Measurements from ENCODE around the gene TNFSF10. TPM values are rescaled to one million over a fixed set of nuclear protein-coding genes. Genes with fewer than 3 reads are reported as not detected.

Gene TNFSF10
- total RNA-seq, 1 experiment from 2014 or later: 2.2 TPM

- BruUV-seq (replicated peaks): no TSS peak
- ChIA-PET POLR2A (no interaction called here), CTCF (no interaction called here)
- Histone ChIP-seq H3K9me3 (ENCODE audit: control insufficient read depth, insufficient read depth, low read depth, low read length) (no peaks in the 10 kb centered on the region), H3K27me3 (ENCODE audit: control insufficient read depth, insufficient read depth, low read length) (no peaks in the 10 kb centered on the region), H3K36me3 (ENCODE audit: control insufficient read depth, insufficient read depth, low read length) (no peaks in the 10 kb centered on the region), H3K4me3 (ENCODE audit: low read depth in 2 of 2, low read length in 2 of 2) (no peak overlapping the region), H3K4me1 (ENCODE audit: control insufficient read depth, insufficient read depth, low read length) (peaks cover 32% of the 10 kb centered on the region), H3K27ac (ENCODE audit: low read length) (no peak overlapping the region)
- TF ChIP-seq, protein P1, sequence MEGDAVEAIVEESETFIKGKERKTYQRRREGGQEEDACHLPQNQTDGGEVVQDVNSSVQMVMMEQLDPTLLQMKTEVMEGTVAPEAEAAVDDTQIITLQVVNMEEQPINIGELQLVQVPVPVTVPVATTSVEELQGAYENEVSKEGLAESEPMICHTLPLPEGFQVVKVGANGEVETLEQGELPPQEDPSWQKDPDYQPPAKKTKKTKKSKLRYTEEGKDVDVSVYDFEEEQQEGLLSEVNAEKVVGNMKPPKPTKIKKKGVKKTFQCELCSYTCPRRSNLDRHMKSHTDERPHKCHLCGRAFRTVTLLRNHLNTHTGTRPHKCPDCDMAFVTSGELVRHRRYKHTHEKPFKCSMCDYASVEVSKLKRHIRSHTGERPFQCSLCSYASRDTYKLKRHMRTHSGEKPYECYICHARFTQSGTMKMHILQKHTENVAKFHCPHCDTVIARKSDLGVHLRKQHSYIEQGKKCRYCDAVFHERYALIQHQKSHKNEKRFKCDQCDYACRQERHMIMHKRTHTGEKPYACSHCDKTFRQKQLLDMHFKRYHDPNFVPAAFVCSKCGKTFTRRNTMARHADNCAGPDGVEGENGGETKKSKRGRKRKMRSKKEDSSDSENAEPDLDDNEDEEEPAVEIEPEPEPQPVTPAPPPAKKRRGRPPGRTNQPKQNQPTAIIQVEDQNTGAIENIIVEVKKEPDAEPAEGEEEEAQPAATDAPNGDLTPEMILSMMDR (IDR thresholded peaks at IDR 0.05): no peak
- TF ChIP-seq SIN3A (IDR thresholded peaks at IDR 0.05; ENCODE audit: borderline replicate concordance, insufficient read depth, low read depth, low read length): no peak
- TF ChIP-seq, protein P2, sequence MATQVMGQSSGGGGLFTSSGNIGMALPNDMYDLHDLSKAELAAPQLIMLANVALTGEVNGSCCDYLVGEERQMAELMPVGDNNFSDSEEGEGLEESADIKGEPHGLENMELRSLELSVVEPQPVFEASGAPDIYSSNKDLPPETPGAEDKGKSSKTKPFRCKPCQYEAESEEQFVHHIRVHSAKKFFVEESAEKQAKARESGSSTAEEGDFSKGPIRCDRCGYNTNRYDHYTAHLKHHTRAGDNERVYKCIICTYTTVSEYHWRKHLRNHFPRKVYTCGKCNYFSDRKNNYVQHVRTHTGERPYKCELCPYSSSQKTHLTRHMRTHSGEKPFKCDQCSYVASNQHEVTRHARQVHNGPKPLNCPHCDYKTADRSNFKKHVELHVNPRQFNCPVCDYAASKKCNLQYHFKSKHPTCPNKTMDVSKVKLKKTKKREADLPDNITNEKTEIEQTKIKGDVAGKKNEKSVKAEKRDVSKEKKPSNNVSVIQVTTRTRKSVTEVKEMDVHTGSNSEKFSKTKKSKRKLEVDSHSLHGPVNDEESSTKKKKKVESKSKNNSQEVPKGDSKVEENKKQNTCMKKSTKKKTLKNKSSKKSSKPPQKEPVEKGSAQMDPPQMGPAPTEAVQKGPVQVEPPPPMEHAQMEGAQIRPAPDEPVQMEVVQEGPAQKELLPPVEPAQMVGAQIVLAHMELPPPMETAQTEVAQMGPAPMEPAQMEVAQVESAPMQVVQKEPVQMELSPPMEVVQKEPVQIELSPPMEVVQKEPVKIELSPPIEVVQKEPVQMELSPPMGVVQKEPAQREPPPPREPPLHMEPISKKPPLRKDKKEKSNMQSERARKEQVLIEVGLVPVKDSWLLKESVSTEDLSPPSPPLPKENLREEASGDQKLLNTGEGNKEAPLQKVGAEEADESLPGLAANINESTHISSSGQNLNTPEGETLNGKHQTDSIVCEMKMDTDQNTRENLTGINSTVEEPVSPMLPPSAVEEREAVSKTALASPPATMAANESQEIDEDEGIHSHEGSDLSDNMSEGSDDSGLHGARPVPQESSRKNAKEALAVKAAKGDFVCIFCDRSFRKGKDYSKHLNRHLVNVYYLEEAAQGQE (IDR thresholded peaks at IDR 0.05; ENCODE audit: insufficient read depth in 1 of 2, low read depth in 2 of 2, low read length in 1 of 2): no peak
- no peak for TF ChIP-seq TCF7L2 (IDR thresholded peaks at IDR 0.05; ENCODE audit: low read depth, low read length)
- TF ChIP-seq POLR2AphosphoS5 (IDR thresholded peaks at IDR 0.05; ENCODE audit: low read depth, low read length): no peak
- intact Hi-C loops (cut with micrococcal nuclease; ENCODE audit: unreplicated experiment) (no loop called here), in situ Hi-C loops (cut with HindIII; ENCODE audit: low pct_unique_long_range_greater_than_20kb, low sequenced_read_pairs) (no loop called here)
- peak; percentile 42; the same call in 1 of the 2 replicates for ATAC-seq
- no peak for DNase-seq (ENCODE audit: low read depth, low spot score)
Measured at GRCh38 chr3:172513488-172513887, 9.7 kb downstream of the TNFSF10 start.

DNA sequence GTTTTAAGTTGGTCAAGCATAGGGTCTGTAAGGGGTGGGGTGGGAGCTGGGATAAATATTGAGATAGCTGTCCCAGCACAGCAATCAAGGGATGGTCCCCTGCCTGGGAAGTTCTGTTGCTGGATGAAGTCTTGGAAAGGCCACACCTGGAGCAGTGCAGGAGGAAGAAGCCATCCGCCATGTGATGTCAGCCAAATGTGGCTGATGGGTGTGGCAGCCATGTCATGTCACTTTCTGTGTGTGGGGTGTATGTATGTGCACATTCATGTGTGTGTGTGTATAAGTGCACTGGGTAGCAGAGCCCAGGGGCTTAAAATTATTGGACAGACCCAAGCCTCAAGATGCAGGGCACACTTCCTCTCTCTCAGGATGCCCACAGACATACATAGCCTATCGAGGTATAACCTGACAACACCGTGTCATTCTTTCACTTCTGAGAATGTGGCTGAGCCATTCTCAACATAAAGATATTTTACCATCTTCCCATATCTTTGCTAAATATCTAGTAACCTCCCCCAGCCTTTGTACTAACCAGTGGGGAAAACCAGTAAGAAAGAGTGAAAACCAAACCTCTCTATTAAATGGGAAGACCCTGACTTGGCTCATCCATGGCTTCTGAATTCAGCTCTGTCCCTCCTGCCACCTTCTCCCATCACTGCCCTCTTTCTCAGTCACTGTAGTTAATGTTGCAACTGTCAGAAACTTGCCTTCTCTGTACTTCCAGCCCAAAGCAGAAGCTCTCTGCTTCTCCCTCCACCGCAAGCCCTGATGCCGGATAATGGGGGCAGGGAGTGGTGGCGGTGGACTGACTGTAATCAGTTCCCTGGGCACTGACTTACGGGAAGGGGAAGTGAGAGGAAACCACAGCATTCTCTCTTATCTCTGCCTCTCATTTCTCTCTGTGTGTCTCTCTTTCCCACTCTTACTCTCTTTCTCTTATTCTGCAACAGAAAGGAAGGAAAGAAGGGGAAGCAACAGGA lies 11.2 kb downstream of the TNFSF10 start:
- ATAC-seq (no peak), DNase-seq (ENCODE audit: low read depth, low spot score) (no peak)
- no peak overlapping the region for H3K27ac ChIP-seq (ENCODE audit: low read length)
- in situ Hi-C loops (cut with HindIII; ENCODE audit: low pct_unique_long_range_greater_than_20kb, low sequenced_read_pairs) (no loop called here), intact Hi-C loops (cut with micrococcal nuclease; ENCODE audit: unreplicated experiment) (no loop called here)
- no peaks in the 10 kb centered on the region for H3K27me3 ChIP-seq (ENCODE audit: control insufficient read depth, insufficient read depth, low read length)
- H3K4me1 ChIP-seq (ENCODE audit: control insufficient read depth, insufficient read depth, low read length): peaks cover 30% of the 10 kb centered on the region
- H3K9me3 ChIP-seq (ENCODE audit: control insufficient read depth, insufficient read depth, low read depth, low read length): no peaks in the 10 kb centered on the region
- no peaks in the 10 kb centered on the region for H3K36me3 ChIP-seq (ENCODE audit: control insufficient read depth, insufficient read depth, low read length)
- CTCF ChIA-PET: no interaction called here
- POLR2A ChIA-PET: no interaction called here
- TF ChIP-seq TCF7L2 (IDR thresholded peaks at IDR 0.05; ENCODE audit: low read depth, low read length) (no peak), SIN3A (IDR thresholded peaks at IDR 0.05; ENCODE audit: borderline replicate concordance, insufficient read depth, low read depth, low read length) (no peak), POLR2AphosphoS5 (IDR thresholded peaks at IDR 0.05; ENCODE audit: low read depth, low read length) (no peak)
- TF ChIP-seq, protein P2 (IDR thresholded peaks at IDR 0.05; ENCODE audit: insufficient read depth in 1 of 2, low read depth in 2 of 2, low read length in 1 of 2): no peak
- TF ChIP-seq, protein P1 (IDR thresholded peaks at IDR 0.05): no peak
- H3K4me3 ChIP-seq (ENCODE audit: low read depth in 2 of 2, low read length in 2 of 2): no peak overlapping the region
- BruUV-seq (replicated peaks): no TSS peak

Data from Panc1 (cell line).